K562 (cell line): ENCODE data around the gene NF2. TPM values are rescaled to one million over a fixed set of nuclear protein-coding genes. Genes with fewer than 3 reads are reported as not detected.

ENCODE experiments used
- ATAC-seq: fragments of 200-7000 bp; cut with Tn5 transposase; 3 replicates; pipeline ENCODE4 v1.9.1; 2020; ENCODE audit warnings: moderate library complexity
- BruUV-seq: library from RNA; stranded (reverse); fragments of 400-500 nt; replicated peaks from 2 replicates; lab custom pipeline; 2021; lab: Mats Ljungman, UMichigan
- CTCF ChIA-PET: fragments of 300-600 bp; formaldehyde crosslinking; extraction: SDS; loops from one replicate; lab custom pipeline; 2021; ENCODE audit warnings: low intra/inter-chr PET ratio; lab: Yijun Ruan, JAX
- POLR2A ChIA-PET: fragments of 300-600, 350-650 bp; sonication (Branson Sonifier 250); formaldehyde crosslinking; extraction: SDS; loops from one replicate; lab custom pipeline; 2021; ENCODE audit warnings: antibody characterized with exemption, inconsistent platforms; lab: Yijun Ruan, JAX
- DNase-seq, 4 experiments: peaks; one replicate each; pipeline versions ENCODE4 v3.0.0 to v3.0.0-alpha.2; 2011 to 2018; ENCODE audit warnings: low spot score in 3 of 4, mixed read lengths in 3 of 4; ENCODE audit errors: extremely low read depth in 1 of 4
- FAIRE-seq: peaks from 2 replicates; lab custom pipeline; 2011; peaks lifted over from hg19 to GRCh38; lab: Jason Lieb, UNC
- H2AFZ ChIP-seq: 2 replicates; pipeline ENCODE4 v1.6.0; 2011; ENCODE audit warnings: low read depth, low read length, control low read depth, inconsistent platforms
- H3K27ac ChIP-seq: fragments of 200-600 bp; 3 replicates; pipeline ENCODE4 v1.8.0; 2011; ENCODE audit warnings: low read depth, mild to moderate bottlenecking, control low read depth, inconsistent platforms, low read length, moderate library complexity, mixed read lengths; ENCODE audit errors: extremely low read depth
- H3K27me3 ChIP-seq, 2 experiments: fragments of 300-600 bp in 1 of 2; 2 replicates in 1 of 2; 3 replicates in 1 of 2; pipeline versions ENCODE4 v1.6.0 to v1.8.0; 2011; ENCODE audit warnings: inconsistent platforms in 2 of 2, low read length in 2 of 2, mild to moderate bottlenecking in 1 of 2, mixed read lengths in 1 of 2, moderate library complexity in 1 of 2; ENCODE audit not compliant: control insufficient read depth in 2 of 2, insufficient read depth in 2 of 2
- H3K36me3 ChIP-seq: fragments of 300-600 bp; 3 replicates; pipeline ENCODE4 v1.8.0; 2011; ENCODE audit warnings: mild to moderate bottlenecking, low read length, inconsistent platforms; ENCODE audit not compliant: control insufficient read depth, insufficient read depth
- H3K4me1 ChIP-seq, 2 experiments: fragments of 200-600 bp in 1 of 2; replicated peaks in 1 of 2; 2 replicates in 1 of 2; 3 replicates in 1 of 2; pipeline versions ENCODE4 v1.5.1 to v1.8.0; 2011; ENCODE audit warnings: inconsistent platforms in 2 of 2, low read length in 2 of 2, mild to moderate bottlenecking in 1 of 2, mixed read lengths in 1 of 2, moderate library complexity in 1 of 2; ENCODE audit not compliant: control insufficient read depth in 2 of 2, insufficient read depth in 2 of 2
- H3K4me2 ChIP-seq: 2 replicates; pipeline ENCODE4 v1.6.1; 2011; ENCODE audit warnings: low read length, control low read depth, inconsistent platforms, mixed read lengths; ENCODE audit not compliant: insufficient read depth
- H3K4me3 ChIP-seq: fragments of 200-600 bp; sonication (generic), shearing (Covaris generic); 2 replicates; pipeline ENCODE4 v1.5.1; 2016; ENCODE audit warnings: control low read depth, inconsistent platforms
- H3K79me2 ChIP-seq: fragments of 200-600 bp; 3 replicates; pipeline ENCODE4 v1.8.0; 2011; ENCODE audit warnings: low read length, inconsistent platforms; ENCODE audit not compliant: control insufficient read depth, insufficient read depth
- H3K9ac ChIP-seq, 2 experiments: 2 replicates each; pipeline versions ENCODE4 v1.6.0 to v1.6.1; 2011; ENCODE audit warnings: low read depth in 2 of 2, low read length in 2 of 2, control low read depth in 1 of 2, inconsistent platforms in 1 of 2, mild to moderate bottlenecking in 1 of 2, mixed read lengths in 1 of 2; ENCODE audit not compliant: insufficient read depth in 1 of 2
- H3K9me1 ChIP-seq: one replicate; pipeline ENCODE4 v1.6.0; 2011; ENCODE audit warnings: inconsistent platforms, mild to moderate bottlenecking, low read length, moderate library complexity; ENCODE audit not compliant: control insufficient read depth, insufficient read depth
- H3K9me3 ChIP-seq: replicated peaks from 2 replicates; pipeline ENCODE4 v1.5.1; 2011; ENCODE audit warnings: low read depth, low read length, inconsistent platforms; ENCODE audit not compliant: control insufficient read depth, insufficient read depth
- H4K20me1 ChIP-seq: replicated peaks from 2 replicates; pipeline ENCODE4 v1.6.1; 2011; ENCODE audit warnings: low read length, inconsistent platforms, mixed read lengths; ENCODE audit not compliant: control insufficient read depth, insufficient read depth
- ATF7 ChIP-seq: fragments of 450-650 bp; IDR thresholded peaks from 2 replicates; pipeline ENCODE4 v1.7.1; 2014; ENCODE audit warnings: mild to moderate bottlenecking, moderate library complexity
- BRD4 ChIP-seq: fragments of 200-600 bp; sonication (generic); IDR thresholded peaks from 2 replicates; pipeline ENCODE4 v1.6.1; 2017; ENCODE audit warnings: inconsistent platforms
- E2F1 ChIP-seq: sonication (generic); formaldehyde crosslinking; IDR thresholded peaks from 2 replicates; pipeline ENCODE4 v1.8.1; 2023; ENCODE audit warnings: mild to moderate bottlenecking, missing genetic modification reagents, moderate library complexity
- GTF2A2 ChIP-seq: IDR thresholded peaks from 2 replicates; pipeline ENCODE4 v1.6.1; 2016; ENCODE audit warnings: mild to moderate bottlenecking, missing genetic modification characterization, missing compliant biosample characterization
- ILF3 ChIP-seq: fragments of 450-650 bp; IDR thresholded peaks from 2 replicates; pipeline ENCODE4 v1.6.1; 2018; ENCODE audit warnings: antibody characterized with exemption, mild to moderate bottlenecking, moderate library complexity, borderline replicate concordance
- MTA3 ChIP-seq: fragments of 450-650 bp; formaldehyde crosslinking; IDR thresholded peaks from 2 replicates; pipeline ENCODE4 v1.6.1; 2017; ENCODE audit warnings: mild to moderate bottlenecking, borderline replicate concordance
- PHB2 ChIP-seq: fragments of 450-650 bp; IDR thresholded peaks from 2 replicates; pipeline ENCODE4 v1.6.1; 2017; ENCODE audit warnings: low read depth
- PURB ChIP-seq: sonication (generic); formaldehyde crosslinking; IDR thresholded peaks from 2 replicates; pipeline ENCODE4 v1.9.0; 2021; ENCODE audit warnings: low read depth, mild to moderate bottlenecking, missing genetic modification reagents
- RNF2 ChIP-seq: sonication (generic); IDR thresholded peaks from 2 replicates; pipeline ENCODE4 v1.6.1; 2016
- SIRT6 ChIP-seq: IDR thresholded peaks from one replicate; pipeline ENCODE4 v1.6.1; 2012; ENCODE audit warnings: low read depth, mild to moderate bottlenecking, control low read depth, inconsistent platforms, low read length, moderate library complexity
- STAT5A ChIP-seq: IDR thresholded peaks from 2 replicates; pipeline ENCODE4 v1.6.1; 2012; ENCODE audit warnings: low read length, inconsistent platforms, borderline replicate concordance
- ZBTB1 ChIP-seq: sonication (generic); formaldehyde crosslinking; IDR thresholded peaks from 2 replicates; pipeline ENCODE4 v1.8.1; 2023; ENCODE audit warnings: missing genetic modification reagents, low read depth, mild to moderate bottlenecking, borderline replicate concordance
- ZNF12 ChIP-seq: sonication (generic); formaldehyde crosslinking; IDR thresholded peaks from 2 replicates; pipeline ENCODE4 v1.4.0; 2020; ENCODE audit warnings: mild to moderate bottlenecking, missing genetic modification reagents
- ZNF311 ChIP-seq: fragments of 250-450 bp; sonication (Bioruptor Pico); IDR thresholded peaks from 2 replicates; pipeline ENCODE4 v1.4.0; 2020; ENCODE audit warnings: mild to moderate bottlenecking, moderate library complexity
- ZNF507 ChIP-seq: conservative IDR thresholded peaks from 2 replicates; pipeline ENCODE4 v1.6.1; 2017; ENCODE audit warnings: missing genetic modification characterization, missing compliant biosample characterization
- ZNF551 ChIP-seq: fragments of 250-450 bp; sonication (Bioruptor Pico); IDR thresholded peaks from 2 replicates; pipeline ENCODE4 v1.5.0; 2021; ENCODE audit warnings: mild to moderate bottlenecking, moderate library complexity
- ZNF696 ChIP-seq: fragments of 250-450 bp; sonication (Bioruptor Pico); conservative IDR thresholded peaks from 2 replicates; pipeline ENCODE4 v1.4.0; 2020; ENCODE audit warnings: mild to moderate bottlenecking, moderate library complexity
- ZNF766 ChIP-seq: fragments of 200-800 bp; sonication (Bioruptor generic); conservative IDR thresholded peaks from 2 replicates; pipeline ENCODE4 v1.6.1; 2016; ENCODE audit warnings: missing genetic modification characterization, missing compliant biosample characterization
- ZNF778 ChIP-seq: fragments of 450-650 bp; formaldehyde crosslinking; IDR thresholded peaks from 2 replicates; pipeline ENCODE4 v1.4.0; 2020; ENCODE audit warnings: mild to moderate bottlenecking, moderate library complexity
- WGBS: fragments of 100-300 bp; shearing (Covaris generic); methylation state at CpG from one replicate; pipeline ENCODE4 v1.1.6; 2016; ENCODE audit warnings: low coverage, mixed read lengths; ENCODE audit not compliant: insufficient coverage; ENCODE audit errors: missing lambda C conversion rate; 5-methylcytosine and 5-hydroxymethylcytosine counted together
- in situ Hi-C: fragments of 300-500 bp; cut with MboI; formaldehyde crosslinking; loops from 4 replicates; pipeline ENCODE4 v1.15.0; 2018; ENCODE audit warnings: inconsistent platforms, mixed read lengths
- intact Hi-C: fragments of 100-400 bp; cut with micrococcal nuclease; formaldehyde crosslinking; loops from 2 replicates; pipeline ENCODE4 v1.14.2; 2022
- polyA plus RNA-seq, 8 experiments: library from polyadenylated mRNA; depleted of rRNA in 4 of 8; stranded (reverse) in 5 of 8; unstranded in 3 of 8; fragments of >200 nt; fragmentation: Nextera tagmentation in 2 of 8; fragmentation: Illumina TruSeq in 1 of 8; extraction: Ambion mirVana in 2 of 8; extraction: Trizol in 1 of 8; gene quantifications; 2 replicates each; pipeline versions ENCODE4 v1.2.1 to v1.2.3, GENCODE V29; 2011 to 2014; ENCODE audit warnings: inconsistent platforms in 1 of 8, missing spikeins in 1 of 8
- total RNA-seq, 7 experiments: library from RNA; depleted of rRNA in 6 of 7; stranded (reverse); fragments of >200 nt in 6 of 7; fragmentation: Illumina TruSeq in 2 of 7; extraction: Trizol in 2 of 7; gene quantifications; 2 replicates each; pipeline versions ENCODE4 v1.2.1 to v1.2.3, GENCODE V29; 2011 to 2021; ENCODE audit warnings: low replicate concordance in 1 of 7

Gene NF2
- total and polyA plus RNA-seq, 9 of the 15 experiments (the other 6 are each of a cell fraction or from before 2014, with no cell fraction given), result 2.2 to 32.5 (median 15.2) TPM

GRCh38 chr22:29654420-29654819, 51.0 kb downstream of the NF2 start:
- FAIRE-seq, result no peak
- H3K4me3 ChIP-seq, result no peak overlapping the region
- no peak overlapping the region for H3K9ac ChIP-seq
- WGBS, result 79% methylated on average over 4 of the region's 4 CpGs
- no peaks in the 10 kb centered on the region for H3K9me1 ChIP-seq
- ATAC-seq, result no peak
- H2AFZ ChIP-seq, result no peak overlapping the region
- POLR2A ChIA-PET, result interaction anchor here (1.9 kb wide), 1 partner anchor 15 kb away, joined by 4 read pairs; no protein-coding TSS in a partner anchor
- in situ Hi-C loops, result no loop called here
- TF ChIP-seq PURB (CRISPR knock-in tag) (no peak), BRD4 (no peak)
- TF ChIP-seq, all 486 proteins: peak for 0
- no peaks in the 10 kb centered on the region for H4K20me1 ChIP-seq
- H3K79me2 ChIP-seq, result no peaks in the 10 kb centered on the region
- intact Hi-C loops, result no loop called here
- peaks cover 31% of the 10 kb centered on the region; the same call in 1 of the 3 replicates for H3K36me3 ChIP-seq
- H3K9me3 ChIP-seq, result no peaks in the 10 kb centered on the region
- no peak overlapping the region for H3K4me2 ChIP-seq
- no peaks in the 10 kb centered on the region for H3K27me3 ChIP-seq
- H3K4me1 ChIP-seq, result no peaks in the 10 kb centered on the region
- no peak overlapping the region for H3K27ac ChIP-seq
- CTCF ChIA-PET, result no interaction called here
- DNase-seq, result no peak
- no TSS peak for BruUV-seq

- ChIA-PET POLR2A (interaction anchor here (1.9 kb wide), 1 partner anchor 14 kb away, joined by 4 read pairs; no protein-coding TSS in a partner anchor), CTCF (no interaction called here)
- Histone ChIP-seq H3K79me2 (no peaks in the 10 kb centered on the region), H3K27me3 (no peaks in the 10 kb centered on the region), H3K27ac (no peak overlapping the region), H3K4me1 (no peaks in the 10 kb centered on the region), H3K36me3 (peaks cover 34% of the 10 kb centered on the region; the same call in 1 of the 3 replicates), H3K4me2 (no peak overlapping the region), H3K9me3 (no peaks in the 10 kb centered on the region), H3K4me3 (no peak overlapping the region), H3K9me1 (no peaks in the 10 kb centered on the region), H3K9ac (no peak overlapping the region), H2AFZ (no peak overlapping the region), H4K20me1 (no peaks in the 10 kb centered on the region)
- TF ChIP-seq PHB2 (no peak), SIRT6 (no peak), ZNF696 (CRISPR knock-in tag) (no peak), GTF2A2 (tag) (no peak), ZNF551 (CRISPR knock-in tag) (no peak), ATF7 (no peak), ZNF507 (tag) (no peak), ZNF766 (no peak), E2F1 (CRISPR knock-in tag) (no peak), STAT5A (no peak), MTA3 (no peak), ZNF12 (CRISPR knock-in tag) (no peak), RNF2 (no peak), ZNF311 (CRISPR knock-in tag) (no peak), ILF3 (no peak), ZBTB1 (CRISPR knock-in tag) (no peak), ZNF778 (no peak)
- intact Hi-C loops (no loop called here), in situ Hi-C loops (no loop called here)
- FAIRE-seq, result no peak
- ATAC-seq, result no peak
- no TSS peak for BruUV-seq
- DNase-seq, result no peak
- 81% methylated on average over 5 of the region's 7 CpGs for WGBS
These were observed 51.4 kb downstream of the NF2 start for GRCh38 chr22:29654882-29655281.
